SU-DHL-6 (cell line): ENCODE measurements around the gene SULT2B1.

ENCODE experiments used
- H2AFZ ChIP-seq: fragments of 200-600 bp; sonication (generic); 2 replicates; pipeline ENCODE4 v1.6.1; 2014; ENCODE audit warnings: low read depth, mild to moderate bottlenecking, moderate library complexity, mixed read lengths, antibody characterized with exemption, low read length; ENCODE audit not compliant: severe bottlenecking
- H3F3A ChIP-seq: fragments of 200-600 bp; shearing (Covaris generic); 2 replicates; pipeline ENCODE4 v1.6.0; 2016; ENCODE audit warnings: antibody characterized with exemption, mild to moderate bottlenecking; ENCODE audit not compliant: insufficient read depth
- H3K27ac ChIP-seq: fragments of 200-600 bp; sonication (generic); 2 replicates; pipeline ENCODE4 v1.5.1; 2016; ENCODE audit warnings: low read depth, mild to moderate bottlenecking, low read length, moderate library complexity, mixed read lengths
- H3K27me3 ChIP-seq: fragments of 200-600 bp; sonication (generic), shearing (Covaris generic); 2 replicates; pipeline ENCODE4 v1.6.0; 2014; ENCODE audit warnings: mild to moderate bottlenecking, low read length
- H3K36me3 ChIP-seq: fragments of 200-600 bp; sonication (generic); 2 replicates; pipeline ENCODE4 v1.6.1; 2014; ENCODE audit warnings: mild to moderate bottlenecking, low read length, mixed read lengths
- H3K4me2 ChIP-seq: fragments of 300-600, 200-600 bp; shearing (Covaris generic), sonication (generic); 2 replicates; pipeline ENCODE4 v1.6.0; 2014; ENCODE audit warnings: low read length, low read depth, mild to moderate bottlenecking; ENCODE audit not compliant: poor library complexity, severe bottlenecking
- H3K4me3 ChIP-seq: fragments of 200-600 bp; sonication (generic); 2 replicates; pipeline ENCODE4 v1.5.1; 2014; ENCODE audit warnings: antibody characterized with exemption, low read length, mild to moderate bottlenecking, mixed read lengths; ENCODE audit not compliant: insufficient read depth, poor library complexity, severe bottlenecking
- H3K79me2 ChIP-seq: fragments of 200-600 bp; sonication (generic); 2 replicates; pipeline ENCODE4 v1.6.1; 2014; ENCODE audit warnings: mild to moderate bottlenecking, low read length, moderate library complexity; ENCODE audit not compliant: insufficient read depth
- H3K9ac ChIP-seq: fragments of 200-600 bp; sonication (generic); 2 replicates; pipeline ENCODE4 v1.7.0; 2014; ENCODE audit warnings: mild to moderate bottlenecking, low read length
- H3K9me2 ChIP-seq: fragments of 200-600 bp; sonication (generic); replicated peaks from 2 replicates; pipeline ENCODE4 v1.6.1; 2014; ENCODE audit warnings: low read length; ENCODE audit not compliant: insufficient read depth
- H3K9me3 ChIP-seq: fragments of 200-600 bp; sonication (generic); 2 replicates; pipeline ENCODE4 v1.6.1; 2014; ENCODE audit warnings: low read length, mixed read lengths; ENCODE audit not compliant: insufficient read depth
- H4K20me1 ChIP-seq: fragments of 200-600 bp; sonication (generic); 2 replicates; pipeline ENCODE4 v1.6.1; 2014; ENCODE audit warnings: low read depth, mild to moderate bottlenecking, antibody characterized with exemption, low read length, moderate library complexity, mixed read lengths
- EZH2phosphoT487 ChIP-seq: fragments of 200-600 bp; sonication (generic), shearing (Covaris generic); conservative IDR thresholded peaks from 2 replicates; pipeline ENCODE4 v1.6.1; 2018; ENCODE audit warnings: mild to moderate bottlenecking, antibody characterized with exemption, low read length, moderate library complexity, mixed read lengths
- TF ChIP-seq, protein P1 (sequence below): fragments of 200-600 bp; sonication (generic); IDR thresholded peaks from one replicate; pipeline ENCODE4 v1.5.1; 2017; ENCODE audit warnings: antibody characterized with exemption, mild to moderate bottlenecking, low read length, moderate library complexity; ENCODE audit not compliant: insufficient read depth, poor library complexity, severe bottlenecking

The SULT2B1 gene

DNA sequence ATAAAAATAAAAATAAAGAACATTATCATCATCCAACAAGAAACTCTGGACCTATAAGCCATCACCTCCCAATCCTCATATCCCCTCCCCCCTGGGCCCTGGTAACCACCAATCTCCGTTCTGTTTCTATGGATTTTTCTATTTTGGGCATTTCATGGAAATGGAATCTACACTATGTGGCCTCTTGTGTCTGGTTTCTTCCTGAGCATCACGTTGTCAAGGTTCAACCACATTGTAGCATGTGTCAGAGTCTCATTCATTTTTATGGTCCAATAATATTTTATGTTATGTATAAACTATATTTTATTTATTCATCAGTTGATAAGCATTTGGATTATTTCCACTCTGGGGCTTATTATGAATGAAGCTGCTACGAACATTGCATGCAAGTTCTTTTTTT lies 26.9 kb downstream of the SULT2B1 start:
- Histone ChIP-seq H3K36me3 (no peaks in the 10 kb centered on the region), H3K27ac (no peak overlapping the region), H3K9me3 (no peaks in the 10 kb centered on the region), H3K27me3 (no peaks in the 10 kb centered on the region), H3K9me2 (no peaks in the 10 kb centered on the region), H3K4me3 (no peak overlapping the region), H2AFZ (no peak overlapping the region), H3F3A (no peaks in the 10 kb centered on the region), H3K4me2 (no peak overlapping the region), H4K20me1 (no peaks in the 10 kb centered on the region), H3K9ac (no peak overlapping the region), H3K79me2 (no peaks in the 10 kb centered on the region)
- TF ChIP-seq, protein P1, sequence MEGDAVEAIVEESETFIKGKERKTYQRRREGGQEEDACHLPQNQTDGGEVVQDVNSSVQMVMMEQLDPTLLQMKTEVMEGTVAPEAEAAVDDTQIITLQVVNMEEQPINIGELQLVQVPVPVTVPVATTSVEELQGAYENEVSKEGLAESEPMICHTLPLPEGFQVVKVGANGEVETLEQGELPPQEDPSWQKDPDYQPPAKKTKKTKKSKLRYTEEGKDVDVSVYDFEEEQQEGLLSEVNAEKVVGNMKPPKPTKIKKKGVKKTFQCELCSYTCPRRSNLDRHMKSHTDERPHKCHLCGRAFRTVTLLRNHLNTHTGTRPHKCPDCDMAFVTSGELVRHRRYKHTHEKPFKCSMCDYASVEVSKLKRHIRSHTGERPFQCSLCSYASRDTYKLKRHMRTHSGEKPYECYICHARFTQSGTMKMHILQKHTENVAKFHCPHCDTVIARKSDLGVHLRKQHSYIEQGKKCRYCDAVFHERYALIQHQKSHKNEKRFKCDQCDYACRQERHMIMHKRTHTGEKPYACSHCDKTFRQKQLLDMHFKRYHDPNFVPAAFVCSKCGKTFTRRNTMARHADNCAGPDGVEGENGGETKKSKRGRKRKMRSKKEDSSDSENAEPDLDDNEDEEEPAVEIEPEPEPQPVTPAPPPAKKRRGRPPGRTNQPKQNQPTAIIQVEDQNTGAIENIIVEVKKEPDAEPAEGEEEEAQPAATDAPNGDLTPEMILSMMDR: no peak

GRCh38 chr19:48582168-48582567 lies 30.2 kb downstream of the SULT2B1 start:
- Histone ChIP-seq H3K9me3 (no peaks in the 10 kb centered on the region), H3K4me2 (no peak overlapping the region), H3K27me3 (no peaks in the 10 kb centered on the region), H3K4me3 (no peak overlapping the region), H4K20me1 (no peaks in the 10 kb centered on the region), H3K9ac (no peak overlapping the region), H3K27ac (no peak overlapping the region), H2AFZ (no peak overlapping the region), H3F3A (no peaks in the 10 kb centered on the region), H3K36me3 (no peaks in the 10 kb centered on the region), H3K9me2 (no peaks in the 10 kb centered on the region), H3K79me2 (no peaks in the 10 kb centered on the region)
- no peak for TF ChIP-seq EZH2phosphoT487
- TF ChIP-seq, protein P1: no peak

DNA sequence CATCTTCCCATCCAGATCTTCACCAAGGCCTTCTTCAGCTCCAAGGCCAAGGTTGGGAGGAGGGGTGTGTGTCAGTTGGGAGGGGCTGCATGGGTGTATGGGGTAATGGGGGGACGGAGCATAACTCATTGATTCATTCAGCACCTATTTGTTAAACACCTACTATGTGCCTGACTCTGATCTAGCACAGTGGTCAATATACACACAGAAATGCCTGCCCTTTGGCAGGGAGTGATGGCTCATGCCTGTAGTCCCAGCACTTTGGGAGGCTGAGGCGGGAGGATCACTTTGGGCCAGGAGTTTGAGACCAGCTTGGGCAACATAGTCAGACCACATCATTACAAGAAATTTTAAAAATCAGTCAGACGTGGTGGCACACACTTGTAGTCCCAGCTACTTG lies 35.4 kb downstream of the SULT2B1 start:
- H3K36me3 ChIP-seq: no peaks in the 10 kb centered on the region
- no peaks in the 10 kb centered on the region for H3K79me2 ChIP-seq
- no peaks in the 10 kb centered on the region for H3K9me3 ChIP-seq
- no peak overlapping the region for H3K4me2 ChIP-seq
- no peak overlapping the region for H3K27ac ChIP-seq
- no peaks in the 10 kb centered on the region for H3F3A ChIP-seq
- H3K27me3 ChIP-seq: no peaks in the 10 kb centered on the region
- no peak for TF ChIP-seq EZH2phosphoT487
- TF ChIP-seq, protein P1: no peak
- H3K4me3 ChIP-seq: no peak overlapping the region
- no peak overlapping the region for H3K9ac ChIP-seq
- H3K9me2 ChIP-seq: no peaks in the 10 kb centered on the region
- no peaks in the 10 kb centered on the region for H4K20me1 ChIP-seq
- no peak overlapping the region for H2AFZ ChIP-seq
